Measurements from ENCODE around the gene LRRC8D. TPM values are rescaled to one million over a fixed set of nuclear protein-coding genes. Genes with fewer than 3 reads are reported as not detected.
A peak's percentile ranks its signal among the peaks of the same experiment; 100 is the strongest.

LRRC8D gene
- polyA plus RNA-seq, 12 donors, result 6.5 to 12.3 (median 8.4) TPM; not detected in 1

DNA sequence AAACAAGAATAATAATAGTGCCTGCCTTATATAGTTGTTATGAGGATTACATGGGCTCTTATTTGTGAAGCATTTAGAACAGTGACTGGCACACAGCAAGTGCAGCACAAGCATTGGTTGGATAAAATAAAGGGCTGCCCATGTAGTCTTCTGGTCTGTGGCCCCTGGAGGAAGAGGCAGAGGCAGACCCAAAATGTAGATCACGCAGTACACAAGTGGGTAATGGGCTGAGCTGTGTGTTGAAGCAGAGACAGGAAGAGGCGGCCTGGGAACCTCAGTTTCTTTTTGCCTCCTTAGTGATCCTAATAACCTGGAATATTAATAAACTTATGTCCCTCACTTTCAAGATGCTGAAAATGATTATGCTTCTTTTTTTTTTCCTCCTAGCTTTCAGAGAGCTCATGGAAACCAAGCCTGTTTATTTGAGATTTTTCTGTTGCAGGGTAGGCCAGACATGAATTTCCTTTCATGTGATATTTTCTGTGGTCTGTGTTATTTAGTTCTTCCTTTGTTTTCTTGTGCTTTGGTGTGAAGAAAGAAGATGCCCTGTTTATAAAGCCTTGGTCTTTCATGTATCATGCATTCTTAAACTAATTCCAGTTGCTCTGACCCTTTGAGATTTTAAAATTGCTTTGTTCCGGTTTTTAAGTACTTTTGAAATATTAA, 42.5 kb downstream of the LRRC8D start:
- DNase-seq, result no peak

DNA sequence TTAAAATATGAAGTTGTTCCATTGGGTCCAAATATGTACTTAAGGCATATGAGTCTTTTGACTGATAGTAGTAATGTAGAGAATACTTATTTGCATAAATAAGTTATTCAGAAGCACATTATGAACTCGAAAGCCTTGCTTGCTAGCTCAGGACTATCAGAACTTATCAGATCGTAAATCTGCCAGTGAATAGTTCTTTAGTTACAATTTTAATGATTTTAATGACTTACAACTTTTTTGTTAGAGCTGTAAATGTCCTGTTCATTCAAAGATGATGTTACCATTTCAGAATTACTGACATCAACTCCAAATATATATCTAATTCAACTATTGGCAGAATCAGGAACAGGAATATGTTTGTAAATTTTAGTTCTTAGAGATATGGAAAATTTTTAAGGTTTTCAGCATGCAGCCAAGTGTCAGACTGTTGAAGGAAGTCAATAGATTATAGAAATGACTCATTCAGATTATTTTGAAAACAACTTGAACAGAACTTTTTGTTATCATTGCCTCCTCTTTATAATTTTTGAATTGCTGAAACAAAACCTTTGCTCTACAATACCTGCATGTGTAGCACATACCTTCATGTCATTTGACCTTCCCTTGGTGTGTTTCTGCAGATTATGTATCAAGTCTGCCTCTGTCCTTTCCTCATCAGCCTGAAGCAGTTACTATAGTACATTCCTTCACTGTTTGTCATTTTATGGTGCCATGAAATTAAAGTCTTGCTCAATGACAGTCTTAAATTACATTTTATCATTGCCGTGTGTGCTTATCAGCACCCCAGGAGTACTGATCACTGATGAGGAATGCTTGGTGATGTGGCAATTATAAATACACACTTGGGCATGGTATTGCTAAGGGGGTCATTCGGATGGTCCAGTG, 44.9 kb downstream of the LRRC8D start:
- no peak for DNase-seq

DNA sequence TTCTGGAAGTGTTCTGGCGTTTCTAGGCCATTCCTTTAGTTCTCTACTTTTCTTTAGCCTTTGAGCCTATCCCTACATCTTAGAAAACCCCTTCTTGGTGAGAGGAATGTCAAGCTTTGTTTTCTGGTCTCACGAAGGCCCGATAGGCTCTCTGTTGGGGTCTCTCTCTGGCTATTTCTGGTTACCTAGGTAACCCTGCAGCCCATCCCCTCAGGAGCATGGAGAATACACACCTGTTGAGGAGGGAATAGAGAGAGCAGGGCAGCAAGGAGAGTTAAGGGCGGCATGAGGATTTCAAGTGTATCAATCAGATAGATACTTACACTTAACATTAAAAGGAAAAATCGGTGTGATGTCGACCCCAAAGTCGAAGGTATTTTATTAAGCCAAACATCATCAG, 45.7 kb downstream of the LRRC8D start:
- DNase-seq, result no peak

GRCh38 chr1:89870998-89871397, 50.2 kb downstream of the LRRC8D start:
- no peak for DNase-seq

DNA sequence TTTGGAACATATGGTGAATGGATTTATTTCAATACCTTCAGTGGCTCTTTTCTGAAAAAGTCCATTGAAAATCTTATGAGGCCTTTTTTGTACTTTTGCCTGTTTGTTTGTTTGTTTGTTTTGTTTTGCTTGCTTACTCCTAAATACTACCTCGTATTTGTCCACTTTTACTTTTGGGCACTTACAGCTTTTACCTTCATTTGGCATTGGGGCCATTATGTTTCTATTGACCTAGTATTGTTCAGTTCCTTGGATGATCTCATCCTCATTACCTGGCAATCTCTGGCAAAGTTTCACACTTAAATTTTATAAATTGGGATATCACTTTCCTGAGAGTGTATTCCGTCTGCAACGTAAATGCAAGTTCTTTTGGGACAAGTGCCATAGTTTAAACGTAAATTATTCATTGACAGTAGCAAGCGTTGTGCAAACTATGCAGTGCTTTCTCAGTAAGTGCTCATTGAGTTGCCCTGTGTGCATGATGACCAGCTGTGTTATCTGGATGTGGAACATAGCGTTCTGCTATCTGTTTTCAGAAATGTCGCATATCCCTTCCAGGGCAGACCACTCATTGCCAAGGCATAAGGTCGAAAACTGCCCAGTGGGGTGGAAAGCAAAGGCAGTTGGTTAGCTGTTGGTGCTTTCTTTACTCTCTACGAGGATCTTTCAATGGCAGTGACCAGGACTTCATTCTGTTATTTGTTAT, 51.1 kb downstream of the LRRC8D start:
- DNase-seq, result no peak

- DNase-seq, result no peak
These were observed 51.7 kb downstream of the LRRC8D start for GRCh38 chr1:89872567-89872966.

DNA sequence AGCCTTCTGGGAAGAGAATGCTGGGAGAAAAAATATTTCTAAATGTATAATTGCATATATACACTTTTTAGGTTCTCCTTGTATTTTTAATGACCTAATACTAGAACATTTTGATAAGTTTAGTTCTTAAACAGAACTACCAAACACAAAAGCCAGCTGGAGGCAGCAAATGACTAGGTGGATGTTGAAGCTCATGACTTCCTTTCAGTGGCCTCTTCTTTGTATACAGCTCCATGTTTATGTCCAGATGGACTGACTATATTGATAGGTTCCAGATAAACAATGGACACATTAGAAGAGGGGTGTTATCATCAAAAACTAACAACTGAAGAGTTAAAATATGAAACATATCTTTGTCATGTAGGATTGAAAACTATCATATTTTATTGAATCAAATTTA, 52.5 kb downstream of the LRRC8D start:
- DNase-seq, result no peak

- peak; percentile 29 for DNase-seq
These were observed 52.9 kb downstream of the LRRC8D start for GRCh38 chr1:89873770-89874169.

- DNase-seq, result no peak
These were observed 55.6 kb downstream of the LRRC8D start for GRCh38 chr1:89876463-89876862.

- no peak for DNase-seq
These were observed 56.9 kb downstream of the LRRC8D start for GRCh38 chr1:89877756-89878155.

GRCh38 chr1:89878256-89878655, 57.4 kb downstream of the LRRC8D start:
- no peak for DNase-seq

DNA sequence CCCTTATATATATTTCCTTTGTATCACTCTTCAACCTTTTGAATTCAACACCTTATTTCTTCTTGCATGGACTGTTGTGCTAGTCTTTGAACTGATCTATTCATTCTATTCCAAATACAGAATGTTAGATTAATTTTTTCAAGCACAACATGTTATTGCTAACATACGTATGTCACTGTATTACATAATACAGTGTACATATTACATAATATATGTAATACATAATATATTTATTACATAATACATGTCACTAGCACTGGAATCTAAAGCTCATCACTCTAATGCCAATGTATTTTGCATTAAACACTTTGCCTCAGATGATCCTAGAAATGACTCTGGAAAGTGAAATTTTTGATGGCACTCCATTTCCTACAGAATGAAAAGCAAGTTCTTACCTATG, 59.8 kb downstream of the LRRC8D start:
- DNase-seq, result no peak

- no peak for DNase-seq
These were observed 60.7 kb downstream of the LRRC8D start for GRCh38 chr1:89881415-89882058.

DNA sequence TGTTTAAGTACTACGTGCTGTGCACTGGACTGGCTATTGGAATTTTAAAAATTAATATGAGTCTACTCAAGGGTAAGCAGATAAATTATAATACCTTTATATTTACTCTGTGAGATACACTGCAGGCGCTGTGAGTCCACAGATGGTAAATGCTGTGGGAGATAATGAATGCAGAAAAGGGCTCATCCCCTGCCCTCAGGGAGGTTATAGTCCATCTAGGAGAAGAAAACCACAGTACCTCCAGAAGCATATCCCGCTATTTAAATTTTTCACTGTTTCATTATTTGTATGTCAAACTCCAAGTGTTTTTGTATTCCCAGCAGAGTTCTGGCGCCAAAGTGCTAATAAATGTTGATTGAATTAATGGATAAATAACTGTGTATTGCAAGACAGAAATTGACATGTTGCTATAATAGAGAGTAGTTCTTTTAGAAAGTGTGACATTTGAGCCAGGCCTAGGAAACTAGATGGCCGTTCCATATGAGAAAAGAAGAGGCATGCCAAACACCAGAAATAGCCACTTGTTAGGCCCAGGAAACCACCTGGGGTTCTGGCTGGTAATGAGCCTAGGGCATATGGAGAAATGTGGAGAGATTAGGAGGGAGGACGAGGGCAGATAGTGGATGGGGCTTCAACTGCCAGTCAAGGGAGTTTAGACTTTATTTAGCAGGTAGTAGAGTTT, 61.7 kb downstream of the LRRC8D start:
- no peak for DNase-seq

- no peak for DNase-seq
These were observed 62.2 kb downstream of the LRRC8D start for GRCh38 chr1:89883030-89883379.

DNA sequence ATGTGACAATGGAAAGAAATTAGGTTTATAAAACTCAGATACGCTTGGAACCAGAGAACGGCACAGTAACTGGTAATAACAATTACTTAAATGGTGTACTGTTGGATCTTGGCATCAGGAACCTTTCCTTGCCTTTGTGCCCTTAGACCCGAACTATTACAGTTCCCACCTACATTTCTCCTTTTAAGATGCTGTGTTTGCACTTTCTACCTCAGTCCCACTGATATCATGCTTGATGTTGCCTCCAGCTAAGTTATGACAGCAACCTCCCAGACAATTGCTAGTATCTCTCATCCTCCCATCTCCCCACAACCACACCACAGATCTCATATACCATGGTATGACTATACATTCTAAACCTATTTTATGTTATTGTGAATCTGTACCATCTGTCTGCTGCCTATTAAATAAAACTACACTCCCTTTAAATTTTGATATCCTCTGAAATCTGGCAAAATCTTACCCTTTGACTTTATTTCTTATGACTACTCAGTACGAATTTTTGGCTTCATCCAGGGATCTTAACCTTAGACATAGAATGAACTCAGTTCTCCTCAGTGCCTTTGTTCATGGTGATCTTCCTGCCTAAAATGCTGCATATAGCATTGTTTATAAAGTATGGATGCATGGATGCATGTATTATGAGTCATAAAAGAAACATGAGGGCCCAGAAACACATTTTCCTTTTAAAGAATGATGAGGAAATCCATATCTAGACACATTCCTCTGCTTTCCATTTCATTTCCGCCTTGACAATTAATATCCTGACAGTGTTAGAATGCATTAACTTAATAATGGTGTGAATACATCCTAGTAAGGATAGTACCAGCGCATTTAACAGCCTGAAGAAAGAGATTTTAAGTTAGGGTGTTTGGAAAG, 64.1 kb downstream of the LRRC8D start:
- DNase-seq, result no peak

GRCh38 chr1:89887270-89887669, 66.4 kb downstream of the LRRC8D start:
- no peak for DNase-seq

DNA sequence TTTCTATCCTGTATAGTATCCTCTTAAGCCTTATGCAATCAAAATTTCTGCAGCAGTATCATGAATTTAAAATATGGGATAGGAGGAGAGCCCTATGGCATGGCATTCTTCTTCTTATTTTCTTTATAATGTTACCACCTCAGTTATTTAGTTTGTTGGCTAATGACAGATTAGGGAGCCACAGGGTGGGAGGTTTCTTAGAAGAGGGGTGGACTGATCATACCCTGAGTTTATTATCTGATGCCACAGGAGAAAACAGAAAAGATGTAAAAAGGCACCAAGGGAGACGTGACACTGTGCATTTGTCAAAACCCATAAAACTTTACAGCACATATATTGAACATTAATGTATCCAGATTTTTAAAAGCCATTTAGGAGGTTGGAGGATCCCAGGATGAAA, 66.9 kb downstream of the LRRC8D start:
- DNase-seq, result no peak

- DNase-seq, result no peak
These were observed 67.9 kb downstream of the LRRC8D start for GRCh38 chr1:89888480-89889322.

- DNase-seq, result no peak
These were observed 68.4 kb downstream of the LRRC8D start for GRCh38 chr1:89889323-89889615.

Data from muscle of arm (tissue), 12 donors.